ENCODE data around the gene CBX5. TPM values are rescaled to one million over a fixed set of nuclear protein-coding genes. Genes with fewer than 3 reads are reported as not detected.
A peak's percentile ranks its signal among the peaks of the same experiment; 100 is the strongest.
"Not testable (repeated sequence)": the region's sequence is repeated elsewhere in the genome, so short reads cannot be mapped to it uniquely, and the experiment has no call there.

CBX5 gene
- total and polyA plus RNA-seq, 2 experiments from 2014 or later = 29.6 to 37.6 TPM

DNA sequence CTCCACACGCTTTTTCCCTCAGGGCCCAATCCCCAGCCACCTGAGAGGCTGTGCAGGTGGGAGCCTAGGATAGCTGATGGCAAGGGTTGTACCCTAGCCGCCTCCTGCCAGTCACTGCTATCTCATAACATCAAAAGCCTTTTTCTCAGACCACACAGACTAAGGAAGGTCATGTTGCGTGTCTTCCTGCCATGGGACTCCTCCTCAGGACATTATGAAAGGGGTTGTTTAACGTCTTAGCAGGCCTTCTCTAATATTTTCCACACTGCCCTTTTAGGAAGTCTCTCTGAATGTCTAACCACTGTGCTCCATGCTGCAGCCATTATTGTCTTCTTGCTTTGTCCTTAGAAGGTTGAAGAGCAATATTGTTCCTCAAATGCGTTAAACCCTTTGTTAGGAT is 83.5 kb downstream of the CBX5 start:
- H3F3A ChIP-seq (ENCODE audit: insufficient read depth) = no peaks in the 10 kb centered on the region
- no peak overlapping the region for H3K4me3 ChIP-seq
- no peaks in the 10 kb centered on the region for H3K36me3 ChIP-seq (ENCODE audit: low read depth)
- H3K9ac ChIP-seq = no peak overlapping the region
- no peak overlapping the region for H2AFZ ChIP-seq
- no peak for TF ChIP-seq EZH2phosphoT487 (IDR thresholded peaks at IDR 0.05; ENCODE audit: insufficient read depth, low read depth)
- no peak for TF ChIP-seq EZH2 (IDR thresholded peaks at IDR 0.05; ENCODE audit: insufficient read depth, poor library complexity, severe bottlenecking)
- DNase-seq = no peak
- no peak overlapping the region for H3K4me2 ChIP-seq (ENCODE audit: unreplicated experiment)
- H3K4me1 ChIP-seq (ENCODE audit: insufficient read depth) = peaks cover 9% of the 10 kb centered on the region
- 91 to 96% methylated on average over 5 of the region's 5 CpGs for WGBS, 2 experiments (ENCODE audit: low coverage in 1 of 2, low lambda C conversion rate in 2 of 2, missing lambda C conversion rate in 2 of 2)
- no peaks in the 10 kb centered on the region for H3K9me2 ChIP-seq (ENCODE audit: insufficient read depth)
- no peaks in the 10 kb centered on the region for H3K9me3 ChIP-seq (ENCODE audit: low read depth)
- no peaks in the 10 kb centered on the region; the same call in 1 of the 2 replicates for H3K27me3 ChIP-seq (replicated peaks; ENCODE audit: insufficient read depth)
- H3K79me2 ChIP-seq (ENCODE audit: insufficient read depth) = no peaks in the 10 kb centered on the region
- no peaks in the 10 kb centered on the region for H4K20me1 ChIP-seq (ENCODE audit: insufficient read depth)
- H3K27ac ChIP-seq = no peak overlapping the region
- in situ Hi-C loops (cut with MboI) = loop anchor here (10.0 kb wide), 1 partner anchor 172 kb away; the partner anchor contains the start of gene HOXC6

DNA sequence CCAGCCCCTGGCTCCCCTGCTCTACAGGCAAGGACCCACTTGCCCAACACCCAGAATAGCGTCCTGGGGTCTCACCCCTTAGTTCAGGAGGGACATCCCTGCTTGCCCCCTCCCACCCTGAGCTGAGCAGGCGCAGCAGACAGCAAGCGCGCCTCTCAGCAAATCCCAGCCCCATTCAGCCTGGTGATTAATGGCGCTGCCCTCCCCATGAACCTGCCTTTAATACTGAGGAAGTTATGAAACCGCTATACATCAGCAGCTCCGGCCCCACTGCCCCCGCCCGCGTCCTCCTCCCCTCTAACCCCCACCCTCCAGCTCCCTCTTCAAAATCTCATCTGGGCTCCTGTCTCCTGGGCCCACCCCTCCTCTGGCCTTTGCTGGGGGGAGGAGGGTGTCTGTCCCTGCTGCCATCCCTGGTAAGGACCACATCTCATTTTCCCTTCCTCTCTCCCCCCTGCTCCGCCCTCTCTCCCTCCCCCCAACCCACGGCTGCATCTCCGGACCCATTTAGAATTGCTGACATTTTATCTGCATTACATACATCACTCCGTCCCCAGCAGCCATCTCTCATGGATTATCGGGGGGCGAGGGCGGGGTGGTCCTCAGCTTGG is 84.1 kb downstream of the CBX5 start:
- no peak overlapping the region for H3K4me2 ChIP-seq (ENCODE audit: unreplicated experiment)
- H3K4me3 ChIP-seq = no peak overlapping the region
- H3K9me2 ChIP-seq (ENCODE audit: insufficient read depth) = no peaks in the 10 kb centered on the region
- peak; percentile 30 for DNase-seq
- in situ Hi-C loops (cut with MboI) = loop anchor here (10.0 kb wide), 1 partner anchor 171 kb away; the partner anchor contains the start of gene HOXC6
- no peaks in the 10 kb centered on the region for H4K20me1 ChIP-seq (ENCODE audit: insufficient read depth)
- WGBS, 2 experiments (ENCODE audit: low coverage in 1 of 2, low lambda C conversion rate in 2 of 2, missing lambda C conversion rate in 2 of 2) = 70 to 71% methylated on average over 11 to 17 of the region's 17 CpGs
- no peaks in the 10 kb centered on the region; the same call in 1 of the 2 replicates for H3K27me3 ChIP-seq (replicated peaks; ENCODE audit: insufficient read depth)
- H3K79me2 ChIP-seq (ENCODE audit: insufficient read depth) = no peaks in the 10 kb centered on the region
- no peak overlapping the region for H2AFZ ChIP-seq
- TF ChIP-seq EZH2 (IDR thresholded peaks at IDR 0.05; ENCODE audit: insufficient read depth, poor library complexity, severe bottlenecking) (no peak), EZH2phosphoT487 (IDR thresholded peaks at IDR 0.05; ENCODE audit: insufficient read depth, low read depth) (no peak)
- no peak overlapping the region for H3K27ac ChIP-seq
- no peaks in the 10 kb centered on the region for H3F3A ChIP-seq (ENCODE audit: insufficient read depth)
- H3K36me3 ChIP-seq (ENCODE audit: low read depth) = no peaks in the 10 kb centered on the region
- H3K9me3 ChIP-seq (ENCODE audit: low read depth) = no peaks in the 10 kb centered on the region
- no peak overlapping the region for H3K9ac ChIP-seq
- H3K4me1 ChIP-seq (ENCODE audit: insufficient read depth) = peaks cover 14% of the 10 kb centered on the region

DNA sequence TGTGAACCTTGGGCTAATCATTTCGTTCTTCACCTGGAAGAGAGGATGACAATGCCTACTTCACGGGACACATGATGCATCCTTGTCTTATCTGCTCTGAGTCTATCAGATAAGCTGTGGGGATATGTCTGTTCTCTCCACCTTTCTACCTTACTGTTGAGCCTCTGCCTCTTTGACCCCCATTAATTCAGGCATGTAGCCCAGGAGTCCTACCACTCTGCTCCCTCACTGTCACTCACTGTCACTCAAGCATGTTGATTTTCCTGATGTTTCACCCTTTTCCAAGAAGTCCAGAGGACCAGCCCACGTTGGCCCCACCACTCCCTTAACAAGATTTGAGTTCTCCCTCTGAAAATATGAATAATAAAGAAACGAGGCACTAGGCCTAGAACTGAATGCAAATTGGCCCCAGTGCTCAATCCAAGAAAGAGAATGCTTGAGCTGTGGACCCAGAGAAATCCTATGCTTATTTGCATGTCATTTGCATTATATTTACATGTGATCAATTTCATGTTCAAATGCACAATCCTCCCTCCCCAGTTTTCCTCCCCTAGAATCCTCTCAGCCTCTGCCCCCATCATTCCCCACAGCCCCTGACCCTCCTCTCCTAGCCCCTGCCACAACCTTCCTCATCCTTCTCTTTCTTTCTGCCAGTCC is 84.7 kb downstream of the CBX5 start:
- Histone ChIP-seq H3K4me1 (ENCODE audit: insufficient read depth) (peaks cover 14% of the 10 kb centered on the region), H3F3A (ENCODE audit: insufficient read depth) (no peaks in the 10 kb centered on the region), H2AFZ (no peak overlapping the region), H3K36me3 (ENCODE audit: low read depth) (no peaks in the 10 kb centered on the region), H3K4me2 (ENCODE audit: unreplicated experiment) (no peak overlapping the region), H3K9me3 (ENCODE audit: low read depth) (no peaks in the 10 kb centered on the region), H3K9me2 (ENCODE audit: insufficient read depth) (no peaks in the 10 kb centered on the region), H3K27me3 (replicated peaks; ENCODE audit: insufficient read depth) (no peaks in the 10 kb centered on the region; the same call in 1 of the 2 replicates), H4K20me1 (ENCODE audit: insufficient read depth) (no peaks in the 10 kb centered on the region), H3K4me3 (no peak overlapping the region), H3K9ac (no peak overlapping the region), H3K79me2 (ENCODE audit: insufficient read depth) (no peaks in the 10 kb centered on the region), H3K27ac (no peak overlapping the region)
- TF ChIP-seq EZH2phosphoT487 (IDR thresholded peaks at IDR 0.05; ENCODE audit: insufficient read depth, low read depth) (no peak), EZH2 (IDR thresholded peaks at IDR 0.05; ENCODE audit: insufficient read depth, poor library complexity, severe bottlenecking) (no peak)
- in situ Hi-C loops (cut with MboI) = loop anchor here (10.0 kb wide), 1 partner anchor 170 kb away; the partner anchor contains the start of gene HOXC6
- no peak for DNase-seq
- 54 to 57% methylated on average over 4 of the region's 4 CpGs for WGBS, 2 experiments (ENCODE audit: low coverage in 1 of 2, low lambda C conversion rate in 2 of 2, missing lambda C conversion rate in 2 of 2)

- 80 to 95% methylated on average over 2 of the region's 2 CpGs for WGBS, 2 experiments (ENCODE audit: low coverage in 1 of 2, low lambda C conversion rate in 2 of 2, missing lambda C conversion rate in 2 of 2)
- H3K4me3 ChIP-seq; H3K79me2 ChIP-seq (ENCODE audit: insufficient read depth); H3K27ac ChIP-seq; H3K36me3 ChIP-seq (ENCODE audit: low read depth); H4K20me1 ChIP-seq (ENCODE audit: insufficient read depth); H2AFZ ChIP-seq; H3K9me3 ChIP-seq (ENCODE audit: low read depth); DNase-seq; H3K9ac ChIP-seq; H3K9me2 ChIP-seq (ENCODE audit: insufficient read depth); H3K4me2 ChIP-seq (ENCODE audit: unreplicated experiment); H3F3A ChIP-seq (ENCODE audit: insufficient read depth); H3K27me3 ChIP-seq (replicated peaks; ENCODE audit: insufficient read depth): not testable (repeated sequence)
- in situ Hi-C loops (cut with MboI) = loop anchor here (10.0 kb wide), 1 partner anchor 170 kb away; the partner anchor contains the start of gene HOXC6
- peaks cover 14% of the 10 kb centered on the region for H3K4me1 ChIP-seq (ENCODE audit: insufficient read depth)
These were observed 85.3 kb downstream of the CBX5 start for GRCh38 chr12:54194611-54195010.

All from GM23248 (cell line).